PFSK-1 (cell line): ENCODE data around the gene CASK.

Experiments
- FOXP2 ChIP-seq: optimal IDR thresholded peaks from 2 replicates; pipeline ENCODE3; 2011; ENCODE audit warnings: borderline replicate concordance, control low read depth, inconsistent platforms; ENCODE audit not compliant: insufficient read depth; ENCODE audit errors: extremely low read length, extremely low read depth
- POLR2AphosphoS5 ChIP-seq: IDR thresholded peaks from 2 replicates; pipeline ENCODE4 v1.6.1; 2012; ENCODE audit warnings: low read depth, mild to moderate bottlenecking, control low read depth, low read length, moderate library complexity
- SIN3A ChIP-seq: IDR thresholded peaks from 2 replicates; pipeline ENCODE4 v1.6.1; 2012; ENCODE audit warnings: mild to moderate bottlenecking, low read length, moderate library complexity, borderline replicate concordance; ENCODE audit not compliant: insufficient read depth
- TAF1 ChIP-seq: IDR thresholded peaks from 2 replicates; pipeline ENCODE4 v1.6.1; 2012; ENCODE audit warnings: low read length, control low read depth, borderline replicate concordance; ENCODE audit not compliant: insufficient read depth
- TF ChIP-seq, protein P1 (sequence below), 2 experiments: IDR thresholded peaks; 2 replicates each; pipeline versions ENCODE4 v1.6.1 to v1.8.0; 2011 to 2012; ENCODE audit warnings: low read depth in 2 of 2, low read length in 2 of 2, control low read depth in 1 of 2, inconsistent platforms in 1 of 2, mild to moderate bottlenecking in 1 of 2, moderate library complexity in 1 of 2; ENCODE audit not compliant: insufficient read depth in 1 of 2

CASK gene

DNA sequence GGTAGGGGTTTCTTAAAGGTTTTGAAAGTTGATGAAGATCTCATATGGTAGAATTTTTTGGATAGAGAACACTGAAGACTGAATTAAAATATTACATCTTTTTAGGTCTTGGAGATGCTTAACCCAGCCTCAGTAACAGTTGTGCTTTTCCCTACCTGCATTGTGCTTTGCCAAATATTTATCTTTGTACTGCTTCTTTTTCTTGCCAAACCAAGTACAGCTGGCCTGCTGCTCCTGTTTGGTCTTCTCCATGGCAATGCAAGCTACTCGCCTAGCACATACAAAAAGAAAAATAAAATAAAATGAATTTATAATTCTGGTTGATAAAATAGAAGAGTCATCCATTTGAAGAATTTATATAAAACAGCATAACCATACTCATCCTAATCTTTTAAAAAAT is 380.8 kb downstream of the CASK start:
- TF ChIP-seq SIN3A (no peak), TAF1 (no peak), FOXP2 (no peak), POLR2AphosphoS5 (no peak)
- TF ChIP-seq, protein P1, sequence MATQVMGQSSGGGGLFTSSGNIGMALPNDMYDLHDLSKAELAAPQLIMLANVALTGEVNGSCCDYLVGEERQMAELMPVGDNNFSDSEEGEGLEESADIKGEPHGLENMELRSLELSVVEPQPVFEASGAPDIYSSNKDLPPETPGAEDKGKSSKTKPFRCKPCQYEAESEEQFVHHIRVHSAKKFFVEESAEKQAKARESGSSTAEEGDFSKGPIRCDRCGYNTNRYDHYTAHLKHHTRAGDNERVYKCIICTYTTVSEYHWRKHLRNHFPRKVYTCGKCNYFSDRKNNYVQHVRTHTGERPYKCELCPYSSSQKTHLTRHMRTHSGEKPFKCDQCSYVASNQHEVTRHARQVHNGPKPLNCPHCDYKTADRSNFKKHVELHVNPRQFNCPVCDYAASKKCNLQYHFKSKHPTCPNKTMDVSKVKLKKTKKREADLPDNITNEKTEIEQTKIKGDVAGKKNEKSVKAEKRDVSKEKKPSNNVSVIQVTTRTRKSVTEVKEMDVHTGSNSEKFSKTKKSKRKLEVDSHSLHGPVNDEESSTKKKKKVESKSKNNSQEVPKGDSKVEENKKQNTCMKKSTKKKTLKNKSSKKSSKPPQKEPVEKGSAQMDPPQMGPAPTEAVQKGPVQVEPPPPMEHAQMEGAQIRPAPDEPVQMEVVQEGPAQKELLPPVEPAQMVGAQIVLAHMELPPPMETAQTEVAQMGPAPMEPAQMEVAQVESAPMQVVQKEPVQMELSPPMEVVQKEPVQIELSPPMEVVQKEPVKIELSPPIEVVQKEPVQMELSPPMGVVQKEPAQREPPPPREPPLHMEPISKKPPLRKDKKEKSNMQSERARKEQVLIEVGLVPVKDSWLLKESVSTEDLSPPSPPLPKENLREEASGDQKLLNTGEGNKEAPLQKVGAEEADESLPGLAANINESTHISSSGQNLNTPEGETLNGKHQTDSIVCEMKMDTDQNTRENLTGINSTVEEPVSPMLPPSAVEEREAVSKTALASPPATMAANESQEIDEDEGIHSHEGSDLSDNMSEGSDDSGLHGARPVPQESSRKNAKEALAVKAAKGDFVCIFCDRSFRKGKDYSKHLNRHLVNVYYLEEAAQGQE (IDR thresholded peaks at IDR 0.05; ENCODE audit: insufficient read depth in 1 of 2, low read depth in 2 of 2, low read length in 2 of 2): no peak

GRCh38 chrX:41542135-41542534 is 381.2 kb downstream of the CASK start:
- TF ChIP-seq SIN3A (no peak), TAF1 (no peak)

GRCh38 chrX:41541386-41541785 is 382.0 kb downstream of the CASK start:
- TF ChIP-seq FOXP2 (no peak), TAF1 (no peak), POLR2AphosphoS5 (no peak), SIN3A (no peak)
- TF ChIP-seq, protein P1 (IDR thresholded peaks at IDR 0.05; ENCODE audit: insufficient read depth in 1 of 2, low read depth in 2 of 2, low read length in 2 of 2): no peak

GRCh38 chrX:41538707-41539106 is 384.6 kb downstream of the CASK start:
- TF ChIP-seq POLR2AphosphoS5: no peak

DNA sequence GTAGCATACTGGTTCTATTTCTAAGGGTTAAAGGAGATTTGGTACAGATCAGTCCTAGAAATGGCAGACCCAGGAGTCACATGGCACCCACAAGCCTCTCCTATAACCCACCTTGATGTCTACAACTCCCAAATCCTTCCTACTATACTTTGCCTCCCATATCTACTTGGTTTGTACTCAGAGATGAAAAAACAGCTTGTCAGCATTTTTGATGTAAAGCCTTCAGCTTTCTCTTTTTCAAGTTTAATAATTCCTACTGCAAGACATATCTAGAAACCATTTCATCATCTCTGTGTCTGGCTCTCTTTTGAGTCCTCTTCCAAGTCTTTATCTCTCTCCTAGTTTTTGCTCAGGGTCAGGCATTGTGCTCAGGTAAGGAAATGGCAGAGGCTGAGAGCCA is 393.3 kb downstream of the CASK start:
- TF ChIP-seq POLR2AphosphoS5 (no peak), SIN3A (no peak), FOXP2 (no peak), TAF1 (no peak)
- TF ChIP-seq, protein P1 (IDR thresholded peaks at IDR 0.05; ENCODE audit: insufficient read depth in 1 of 2, low read depth in 2 of 2, low read length in 2 of 2): no peak

- no peak for TF ChIP-seq POLR2AphosphoS5
- TF ChIP-seq SIN3A: no peak
- no peak for TF ChIP-seq TAF1
Observed at GRCh38 chrX:41529221-41529620, 394.1 kb downstream of the CASK start.

GRCh38 chrX:41528784-41529183 is 394.6 kb downstream of the CASK start:
- no peak for TF ChIP-seq SIN3A
- TF ChIP-seq TAF1: no peak
- TF ChIP-seq, protein P1 (IDR thresholded peaks at IDR 0.05; ENCODE audit: insufficient read depth in 1 of 2, low read depth in 2 of 2, low read length in 2 of 2): no peak
- TF ChIP-seq FOXP2: no peak
- no peak for TF ChIP-seq POLR2AphosphoS5
